HEK293T (cell line): ENCODE measurements around the gene CLDN15.

Experiments used
- CTCF ChIA-PET: fragments of 350-600 bp; formaldehyde crosslinking; extraction: SDS; loops from one replicate; lab custom pipeline; 2021; ENCODE audit warnings: antibody characterized with exemption, inconsistent platforms; lab: Yijun Ruan, JAX
- POLR2A ChIA-PET: fragments of 350-600 bp; formaldehyde crosslinking; extraction: SDS; loops from one replicate; lab custom pipeline; 2020; ENCODE audit warnings: antibody characterized with exemption, inconsistent platforms; lab: Yijun Ruan, JAX
- DNase-seq: peaks from one replicate; pipeline ENCODE4 v3.0.0; 2012; ENCODE audit warnings: mixed read lengths; ENCODE audit errors: extremely low spot score
- ARNT ChIP-seq: fragments of 450-650 bp; IDR thresholded peaks from 2 replicates; pipeline ENCODE4 v1.6.1; 2017; ENCODE audit warnings: mild to moderate bottlenecking
- BHLHE40 ChIP-seq: fragments of 450-650 bp; IDR thresholded peaks from 2 replicates; pipeline ENCODE4 v1.6.1; 2016; ENCODE audit warnings: mild to moderate bottlenecking, moderate library complexity, borderline replicate concordance
- CTBP1 ChIP-seq: fragments of 450-650 bp; IDR thresholded peaks from 2 replicates; pipeline ENCODE4 v1.6.1; 2016; ENCODE audit warnings: borderline replicate concordance
- ELF4 ChIP-seq: fragments of 450-650 bp; IDR thresholded peaks from 2 replicates; pipeline ENCODE4 v1.6.1; 2017; ENCODE audit warnings: antibody characterized with exemption
- FOXA1 ChIP-seq: fragments of 450-650 bp; IDR thresholded peaks from 2 replicates; pipeline ENCODE4 v1.6.1; 2016; ENCODE audit warnings: mild to moderate bottlenecking
- FOXK2 ChIP-seq: fragments of 450-650 bp; IDR thresholded peaks from 2 replicates; pipeline ENCODE4 v1.6.1; 2016; ENCODE audit warnings: mild to moderate bottlenecking
- FOXM1 ChIP-seq: fragments of 450-650 bp; IDR thresholded peaks from 2 replicates; pipeline ENCODE4 v1.6.1; 2017; ENCODE audit warnings: mild to moderate bottlenecking, borderline replicate concordance
- HDGF ChIP-seq: fragments of 450-650 bp; IDR thresholded peaks from 2 replicates; pipeline ENCODE4 v1.6.1; 2017; ENCODE audit warnings: antibody characterized with exemption, borderline replicate concordance
- L3MBTL2 ChIP-seq: fragments of 450-650 bp; conservative IDR thresholded peaks from 2 replicates; pipeline ENCODE4 v1.6.1; 2016; ENCODE audit warnings: mild to moderate bottlenecking
- LEF1 ChIP-seq: fragments of 450-650 bp; IDR thresholded peaks from 2 replicates; pipeline ENCODE4 v1.6.1; 2017; ENCODE audit warnings: mild to moderate bottlenecking, borderline replicate concordance
- NFRKB ChIP-seq: fragments of 450-650 bp; IDR thresholded peaks from 2 replicates; pipeline ENCODE4 v1.6.1; 2016; ENCODE audit warnings: mild to moderate bottlenecking, moderate library complexity
- SP1 ChIP-seq: fragments of 450-650 bp; IDR thresholded peaks from 2 replicates; pipeline ENCODE4 v1.6.1; 2017
- SUZ12 ChIP-seq: fragments of 450-650 bp; IDR thresholded peaks from 2 replicates; pipeline ENCODE4 v1.6.1; 2016; ENCODE audit warnings: mild to moderate bottlenecking
- TARDBP ChIP-seq: fragments of 450-650 bp; IDR thresholded peaks from 2 replicates; pipeline ENCODE4 v1.6.1; 2016
- ZNF384 ChIP-seq: fragments of 450-650 bp; IDR thresholded peaks from 2 replicates; pipeline ENCODE4 v1.6.1; 2016
- TF ChIP-seq, protein P1 (sequence below): fragments of 450-650 bp; IDR thresholded peaks from 2 replicates; pipeline ENCODE4 v1.6.1; 2016

Gene CLDN15

DNA sequence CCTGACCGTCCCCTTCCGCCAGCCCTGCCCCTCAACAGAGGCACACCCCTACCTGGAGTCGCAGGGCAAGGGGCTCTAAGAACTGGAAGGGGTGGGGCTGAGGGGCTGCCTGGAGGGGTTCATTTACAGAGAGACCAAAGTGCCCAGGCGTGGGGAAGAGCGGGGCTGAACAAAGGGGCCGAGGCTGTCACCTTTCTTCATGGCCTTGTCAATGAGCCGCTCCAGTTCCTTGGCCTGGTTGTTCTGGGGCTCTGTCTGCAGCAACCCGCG lies 2.3 kb upstream of the CLDN15 start:
- CTCF ChIA-PET = no interaction called here
- TF ChIP-seq HDGF (no peak), TARDBP (no peak), FOXK2 (no peak), ELF4 (no peak), SUZ12 (no peak), L3MBTL2 (no peak), ZNF384 (no peak), FOXM1 (no peak), FOXA1 (no peak), CTBP1 (no peak), ARNT (no peak), BHLHE40 (no peak), LEF1 (no peak), SP1 (no peak), NFRKB (no peak)
- TF ChIP-seq, protein P1, sequence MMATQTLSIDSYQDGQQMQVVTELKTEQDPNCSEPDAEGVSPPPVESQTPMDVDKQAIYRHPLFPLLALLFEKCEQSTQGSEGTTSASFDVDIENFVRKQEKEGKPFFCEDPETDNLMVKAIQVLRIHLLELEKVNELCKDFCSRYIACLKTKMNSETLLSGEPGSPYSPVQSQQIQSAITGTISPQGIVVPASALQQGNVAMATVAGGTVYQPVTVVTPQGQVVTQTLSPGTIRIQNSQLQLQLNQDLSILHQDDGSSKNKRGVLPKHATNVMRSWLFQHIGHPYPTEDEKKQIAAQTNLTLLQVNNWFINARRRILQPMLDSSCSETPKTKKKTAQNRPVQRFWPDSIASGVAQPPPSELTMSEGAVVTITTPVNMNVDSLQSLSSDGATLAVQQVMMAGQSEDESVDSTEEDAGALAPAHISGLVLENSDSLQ = no peak
- POLR2A ChIA-PET = no interaction called here
- DNase-seq = no peak

GRCh38 chr7:101239191-101239950 lies 1.8 kb upstream of the CLDN15 start:
- no peak for TF ChIP-seq LEF1
- no peak for TF ChIP-seq SP1
- TF ChIP-seq BHLHE40 = no peak
- TF ChIP-seq, protein P1 = no peak
- TF ChIP-seq HDGF = no peak
- no peak for TF ChIP-seq FOXA1
- TF ChIP-seq ELF4 = no peak
- no peak for TF ChIP-seq CTBP1
- no peak for TF ChIP-seq FOXM1
- TF ChIP-seq NFRKB = no peak
- TF ChIP-seq SUZ12 = no peak
- TF ChIP-seq L3MBTL2 = no peak
- no peak for TF ChIP-seq FOXK2
- DNase-seq = no peak
- CTCF ChIA-PET = no interaction called here
- POLR2A ChIA-PET = no interaction called here

DNA sequence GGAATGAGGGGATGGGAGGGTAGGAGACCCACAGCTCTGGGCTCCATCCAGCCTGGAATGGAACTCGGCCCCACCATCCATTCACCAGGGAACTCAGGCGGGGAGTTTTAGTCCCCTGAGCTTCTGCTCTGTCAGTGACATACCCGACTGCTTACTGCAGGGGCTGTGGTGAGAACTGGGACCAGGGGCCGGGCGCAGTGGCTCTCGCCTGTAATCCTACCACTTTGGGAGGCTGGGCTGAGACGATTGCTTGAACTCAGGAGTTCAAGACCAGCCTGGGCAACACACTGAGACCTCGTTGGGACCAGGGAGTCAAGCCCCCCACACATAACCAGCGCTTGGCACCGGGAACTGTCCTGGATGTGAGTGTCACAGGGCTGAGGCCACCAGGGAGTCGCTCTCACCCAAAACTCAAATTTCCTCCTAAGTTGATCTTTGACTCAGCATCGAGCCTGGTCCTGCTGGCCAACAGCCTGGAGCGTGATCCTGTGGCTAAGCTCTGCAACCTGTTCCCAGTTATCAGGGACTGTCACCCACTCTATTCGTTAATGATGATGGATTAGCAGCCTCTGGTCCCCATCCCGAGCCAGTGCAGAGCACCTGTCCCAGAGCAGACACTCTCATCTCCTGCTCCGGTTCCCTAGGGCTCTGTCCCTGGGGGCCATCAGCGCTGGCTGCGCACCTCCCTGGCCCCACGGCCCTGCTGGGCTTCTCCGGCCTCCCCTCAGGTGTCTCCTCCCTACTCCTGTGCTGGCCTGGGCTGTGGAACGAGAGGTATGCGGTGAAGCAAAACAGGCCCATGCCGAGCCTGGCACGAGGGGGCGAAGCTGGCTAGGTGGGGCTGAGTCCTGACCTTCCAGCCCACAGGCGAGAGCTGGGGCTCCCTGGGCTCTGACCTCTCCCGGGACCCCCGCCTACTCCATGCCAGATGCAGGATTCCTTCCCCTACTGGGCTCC lies 902 bp upstream of the CLDN15 start:
- CTCF ChIA-PET = interaction anchor here (0.6 kb wide), 1 partner anchor 100 kb away, joined by 3 read pairs; no protein-coding TSS in a partner anchor
- no peak for DNase-seq
- POLR2A ChIA-PET = interaction anchor here (1.4 kb wide), 1 partner anchor 21 kb away, joined by 4 read pairs; the partner anchor contains the start of genes PLOD3 and ZNHIT1
- no peak for TF ChIP-seq FOXM1
- no peak for TF ChIP-seq BHLHE40
- no peak for TF ChIP-seq NFRKB
- TF ChIP-seq LEF1 = no peak
- no peak for TF ChIP-seq FOXK2
- TF ChIP-seq ARNT = no peak
- no peak for TF ChIP-seq L3MBTL2
- no peak for TF ChIP-seq SUZ12
- no peak for TF ChIP-seq HDGF
- TF ChIP-seq SP1 = no peak
- no peak for TF ChIP-seq TARDBP
- TF ChIP-seq, protein P1 = no peak

DNA sequence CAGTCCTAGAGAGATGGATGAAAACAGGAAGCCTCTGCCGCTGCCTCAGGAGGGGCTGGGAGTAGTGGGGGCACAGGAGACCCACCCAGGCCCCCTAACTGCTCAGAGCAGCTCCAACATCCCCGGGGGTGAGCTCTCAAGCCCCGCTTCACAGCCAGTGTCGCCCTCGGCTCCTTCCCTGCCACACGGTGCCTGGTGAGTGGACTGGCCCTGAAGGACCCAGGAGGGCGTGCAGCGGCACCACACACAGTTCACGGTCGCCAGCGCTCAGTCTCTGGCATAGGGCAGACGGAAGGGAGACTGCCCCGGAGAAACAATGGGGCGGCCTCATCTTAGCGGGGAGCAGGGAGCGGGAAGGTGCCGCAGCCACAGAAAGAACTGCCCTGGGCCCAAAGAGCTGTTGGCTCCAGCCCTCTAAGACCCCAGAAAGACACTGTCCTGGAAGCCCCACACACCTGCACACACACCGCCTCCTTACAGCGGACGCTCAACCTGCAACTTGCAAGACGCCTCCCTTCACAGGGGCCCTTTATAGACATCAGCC lies 1.2 kb downstream of the CLDN15 start:
- ChIA-PET CTCF (no interaction called here), POLR2A (interaction anchor here (0.8 kb wide), 1 partner anchor 46 kb away, joined by 3 read pairs; no protein-coding TSS in a partner anchor)
- no peak for DNase-seq
- no peak for TF ChIP-seq ZNF384
- no peak for TF ChIP-seq ELF4
- no peak for TF ChIP-seq SP1
- TF ChIP-seq L3MBTL2 = no peak
- TF ChIP-seq, protein P1 = no peak
- no peak for TF ChIP-seq HDGF
- no peak for TF ChIP-seq BHLHE40
- TF ChIP-seq NFRKB = no peak
- TF ChIP-seq TARDBP = no peak
- TF ChIP-seq FOXM1 = no peak
- no peak for TF ChIP-seq ARNT
- no peak for TF ChIP-seq CTBP1
- no peak for TF ChIP-seq FOXK2

- ChIA-PET CTCF (interaction anchor here (0.9 to 1.3 kb wide), 3 partner anchors 8 to 47 kb away, joined by 3 to 6 read pairs (median 4); partner anchors contain the start of gene ZNHIT1), POLR2A (interaction anchor here (0.7 to 1.1 kb wide), 2 partner anchors 8 to 18 kb away, joined by 3 to 4 read pairs; partner anchors contain the start of genes PLOD3 and ZNHIT1)
- no peak for DNase-seq
- TF ChIP-seq, protein P1 = no peak
- TF ChIP-seq BHLHE40 (no peak), FOXM1 (no peak), SUZ12 (no peak), ZNF384 (no peak), LEF1 (no peak), NFRKB (no peak), ELF4 (no peak), FOXA1 (no peak), L3MBTL2 (no peak), HDGF (no peak), SP1 (no peak), TARDBP (no peak), FOXK2 (no peak), ARNT (no peak), CTBP1 (no peak)
These were observed 2.1 kb downstream of the CLDN15 start for GRCh38 chr7:101235522-101235921.
